ENCODE results near the gene TSSK6.

Gene TSSK6

DNA sequence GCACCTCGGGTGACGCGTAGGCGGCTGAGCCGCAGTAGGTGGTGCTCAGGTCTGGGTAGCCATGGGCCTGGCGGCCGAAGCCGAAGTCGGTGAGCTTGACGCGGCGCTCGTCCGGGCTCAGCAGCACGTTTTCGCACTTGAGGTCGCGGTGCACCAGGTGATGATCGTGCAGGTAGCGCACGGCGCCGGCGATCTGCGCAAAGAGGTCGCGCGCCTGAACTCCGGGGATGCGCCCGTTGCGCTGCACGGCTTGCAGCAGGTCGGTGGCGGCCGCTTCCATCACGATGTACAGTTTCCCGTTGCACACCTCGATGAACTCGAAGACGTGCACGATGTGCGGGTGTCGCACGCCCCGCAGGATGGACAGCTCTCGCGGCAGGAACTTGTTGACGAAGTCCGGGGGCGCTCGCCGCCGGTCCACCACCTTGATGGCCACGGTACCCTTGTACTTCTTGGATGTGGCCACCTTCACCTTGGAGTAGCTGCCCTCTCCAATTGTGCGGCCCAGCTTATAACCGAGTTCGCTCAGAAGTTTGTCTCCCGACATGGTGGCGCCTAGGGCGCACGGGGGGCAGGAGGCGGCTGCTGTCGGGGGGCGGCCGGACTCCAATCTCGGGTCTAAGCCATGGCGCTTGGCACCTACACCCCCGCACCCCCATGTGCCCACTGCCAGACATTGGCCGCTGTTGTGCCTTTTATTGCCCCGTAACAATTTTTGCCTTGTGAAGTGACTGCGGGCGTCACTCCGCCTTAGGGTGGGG lies at the start of gene TSSK6:
TSSK6 (minus strand) TSS at position 668 of the 761 bp plus-strand sequence; CDS start at position 547, 121 bp downstream.
- DNase-seq (ENCODE audit: low read depth), result no peak

DNA sequence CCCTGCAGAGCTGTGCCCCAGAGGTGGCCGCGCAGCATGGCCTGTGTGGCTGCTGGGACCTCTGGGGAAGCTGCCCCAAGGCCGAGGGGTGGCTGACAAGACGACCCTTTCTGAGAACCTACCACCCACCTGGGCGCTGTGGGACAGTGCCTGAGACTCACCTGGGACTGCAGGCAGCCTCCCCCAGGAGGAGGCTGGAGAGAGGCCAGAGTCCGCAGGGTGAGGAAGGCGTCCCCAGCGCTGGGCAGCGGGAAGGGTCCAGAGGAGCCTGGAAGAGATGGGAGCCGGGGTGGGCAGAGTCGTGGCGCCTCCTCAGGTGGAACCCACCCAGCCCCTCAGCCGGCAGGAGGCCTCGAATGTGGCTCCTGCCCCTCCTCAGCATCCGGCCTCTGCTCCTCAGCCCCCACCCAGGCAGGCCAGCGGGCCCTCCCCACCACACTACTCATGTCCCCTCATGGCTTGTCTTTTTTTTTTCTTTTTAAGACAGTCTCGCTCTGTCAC lies 48.0 kb upstream of the TSSK6 start:
- DNase-seq (ENCODE audit: low read depth), result no peak

DNA sequence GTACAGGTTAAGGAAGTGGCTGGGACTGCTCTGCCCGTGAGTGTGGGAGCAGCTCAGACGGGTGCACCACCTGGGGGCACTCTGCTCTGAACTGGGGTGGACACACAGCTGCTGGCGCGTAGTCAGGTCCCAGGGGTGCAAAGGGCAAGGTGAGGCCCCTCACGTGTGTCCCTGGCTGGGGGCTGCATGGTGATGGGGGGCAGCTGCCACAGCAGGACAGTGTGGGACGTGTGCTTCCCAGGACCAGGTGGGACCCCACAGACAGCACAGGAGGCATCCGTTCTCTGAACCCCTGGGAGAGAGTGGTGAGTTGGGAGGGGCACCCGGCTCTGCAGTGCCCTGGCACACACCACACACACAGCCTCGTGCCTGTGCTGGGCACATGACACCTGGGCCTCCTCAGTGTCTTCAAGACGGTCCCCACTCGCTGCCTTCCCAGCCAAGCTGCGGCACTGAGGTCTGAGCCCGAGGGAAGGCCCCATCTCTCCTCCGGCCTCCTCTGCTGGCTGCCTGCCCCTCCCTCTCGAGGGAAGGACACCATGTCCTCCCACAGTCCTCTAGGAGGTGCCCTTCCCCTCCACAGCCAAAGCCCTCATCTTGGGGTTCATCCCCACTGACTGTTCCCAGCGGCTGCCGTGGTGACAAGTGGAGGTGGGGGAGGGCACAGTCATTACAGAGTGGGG lies 47.5 kb upstream of the TSSK6 start:
- no peak for DNase-seq (ENCODE audit: low read depth)

DNA sequence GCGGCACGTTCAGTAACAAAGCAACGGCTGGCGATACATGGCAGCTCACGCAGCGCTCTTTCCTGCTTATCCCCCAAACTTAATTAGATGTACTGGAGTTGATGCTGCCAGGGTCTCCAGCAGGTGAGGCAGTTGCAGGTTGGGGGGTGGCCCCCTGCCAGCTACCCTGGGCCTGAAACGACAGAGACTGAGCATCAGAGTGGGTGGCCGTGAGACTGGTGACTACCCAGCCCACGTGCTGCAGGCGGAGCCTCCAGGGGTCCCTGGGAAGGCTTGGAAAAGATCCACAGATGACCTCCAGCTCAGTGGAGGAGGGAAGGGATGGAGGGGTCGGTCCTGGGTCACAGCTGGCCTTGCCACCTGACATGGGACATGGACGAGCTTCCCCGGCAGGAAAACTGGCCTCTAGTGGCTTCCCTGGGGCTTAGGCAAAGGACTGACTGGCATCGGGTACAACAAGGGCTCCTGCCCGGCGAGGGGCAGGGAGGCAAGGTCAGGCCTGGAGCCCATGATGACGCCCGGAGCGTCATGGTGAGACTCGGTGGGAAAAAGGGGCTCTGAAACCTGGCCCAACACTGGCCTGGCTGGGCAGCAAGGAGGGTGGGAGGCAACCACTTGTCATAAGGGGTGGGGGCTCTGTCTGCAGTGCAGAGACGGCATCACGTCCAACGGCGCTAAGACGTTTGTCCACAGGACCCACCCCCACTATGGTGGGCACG lies 46.8 kb upstream of the TSSK6 start:
- no peak for DNase-seq (ENCODE audit: low read depth)

DNA sequence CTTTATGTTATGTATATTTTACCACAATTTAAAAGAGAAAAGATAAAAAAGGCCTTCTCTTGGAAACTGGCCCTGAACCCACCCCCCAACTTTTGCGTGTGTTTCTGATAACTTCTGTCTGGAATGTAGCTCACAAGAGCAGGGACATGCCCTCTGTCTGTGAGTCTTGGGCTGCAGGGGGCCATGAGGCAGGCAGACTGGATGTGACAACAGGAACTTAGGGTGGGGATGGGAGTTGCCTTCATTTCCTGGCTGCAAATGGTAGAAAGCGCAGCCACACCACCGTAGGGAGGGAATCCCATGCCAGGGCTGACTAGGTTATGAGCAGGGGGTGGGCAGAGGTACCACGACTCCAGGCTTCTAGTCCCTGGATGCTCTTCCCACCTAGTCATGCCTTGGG lies 44.6 kb upstream of the TSSK6 start:
- no peak for DNase-seq (ENCODE audit: low read depth)

DNA sequence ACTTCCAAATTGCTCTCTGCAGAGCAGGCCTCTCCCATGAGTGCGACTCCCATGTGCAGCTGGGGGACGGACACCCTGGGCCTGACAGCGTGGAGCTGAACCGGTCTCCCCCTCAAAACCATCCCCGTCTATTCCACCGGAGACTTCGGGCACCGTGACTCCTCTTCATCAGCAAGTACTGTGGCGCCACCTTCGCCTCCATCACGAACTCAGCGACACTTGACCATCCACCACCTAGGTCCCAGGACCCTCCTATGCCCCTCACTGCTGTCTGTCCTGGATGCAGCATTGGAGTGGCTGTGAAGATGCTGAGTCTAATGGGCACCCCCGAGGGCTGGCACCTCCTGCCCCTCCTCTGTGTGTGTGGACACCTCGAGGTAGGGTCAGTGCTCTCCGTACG lies 43.3 kb upstream of the TSSK6 start:
- no peak for DNase-seq (ENCODE audit: low read depth)

DNA sequence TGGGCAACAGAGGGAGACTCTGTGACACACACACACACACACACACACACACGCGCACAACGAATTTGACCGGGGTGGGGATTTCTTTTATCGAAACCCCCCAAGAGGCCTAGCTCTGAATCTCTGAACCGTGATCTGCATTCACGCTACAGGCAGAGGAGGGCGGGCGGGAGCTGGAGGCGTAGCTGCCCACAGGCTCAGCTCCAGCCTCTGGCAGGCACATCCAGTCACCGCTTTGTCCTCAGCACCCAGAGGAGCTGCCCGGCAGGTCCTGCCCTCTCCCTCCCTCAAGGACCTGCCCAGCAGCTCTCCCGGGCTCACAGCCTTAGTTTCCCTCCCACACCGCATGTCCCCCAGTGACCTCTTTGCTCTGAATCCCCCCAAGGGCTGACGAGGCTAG lies 42.7 kb upstream of the TSSK6 start:
- DNase-seq (ENCODE audit: low read depth), result no peak

DNA sequence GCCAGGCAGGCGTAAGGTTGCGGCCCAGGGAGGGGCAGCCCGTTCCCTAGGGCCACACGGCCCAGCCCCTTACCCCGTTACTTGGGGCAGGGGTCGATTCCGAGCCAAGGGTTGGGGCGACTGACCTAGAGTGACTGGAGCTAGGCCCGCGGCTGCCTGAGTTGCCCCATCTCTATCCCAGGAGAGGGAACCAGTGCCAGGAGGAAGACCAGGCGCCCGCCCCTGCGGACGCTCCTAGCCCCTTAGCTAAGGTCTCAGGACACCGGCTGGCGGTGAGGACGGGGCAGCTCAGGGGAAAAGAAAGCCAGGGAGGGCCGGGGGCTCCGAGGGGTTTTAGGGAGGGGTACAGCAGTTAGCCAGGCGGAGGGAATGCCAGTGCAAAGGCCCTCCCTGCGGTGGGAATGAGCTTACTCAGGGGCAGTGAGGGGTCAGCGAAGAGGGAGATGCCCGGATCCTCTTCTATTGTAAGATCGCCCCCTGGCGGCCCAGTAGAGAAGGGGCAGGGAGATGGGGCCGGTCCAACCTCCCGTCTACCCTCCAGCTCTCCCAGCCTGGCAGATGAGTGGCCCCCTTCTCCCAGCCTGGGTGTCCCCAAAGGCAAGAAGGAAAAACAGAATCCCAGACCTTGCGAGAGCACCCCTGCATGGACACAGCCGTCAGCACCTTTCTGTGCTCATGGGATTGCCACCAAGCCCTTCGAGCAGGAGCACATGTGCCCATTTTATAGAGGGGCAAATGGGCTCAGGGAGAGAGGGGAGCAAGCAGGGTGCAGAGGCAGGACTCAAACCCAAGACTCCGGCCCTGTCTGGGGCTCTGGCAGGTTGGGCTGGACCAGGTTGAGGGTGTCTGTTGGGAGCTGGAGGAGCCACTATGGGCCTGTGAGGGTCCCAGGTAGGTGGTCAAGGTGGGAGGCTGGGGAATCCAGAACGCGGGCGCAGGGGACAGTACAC lies 39.0 kb upstream of the TSSK6 start:
- no peak for DNase-seq (ENCODE audit: low read depth)

DNA sequence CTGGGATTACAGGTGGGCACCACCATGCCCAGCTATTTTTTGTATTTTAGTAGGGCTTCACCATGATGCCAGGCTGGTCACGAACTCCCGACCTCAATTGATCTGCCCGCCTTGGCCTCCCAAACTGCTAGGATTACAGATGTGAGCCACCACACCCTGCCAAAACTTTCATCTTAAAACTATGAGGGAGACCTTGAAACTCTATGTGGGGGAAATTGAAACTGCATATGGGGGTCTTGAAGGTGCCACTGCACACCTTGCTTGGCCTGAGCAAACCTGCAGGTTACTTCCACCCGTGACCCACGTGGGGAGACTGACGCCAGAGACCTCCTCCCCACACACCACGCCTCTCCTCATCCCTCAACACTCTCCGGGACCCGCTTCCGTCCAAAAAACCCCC lies 38.3 kb upstream of the TSSK6 start:
- DNase-seq (ENCODE audit: low read depth), result no peak

DNA sequence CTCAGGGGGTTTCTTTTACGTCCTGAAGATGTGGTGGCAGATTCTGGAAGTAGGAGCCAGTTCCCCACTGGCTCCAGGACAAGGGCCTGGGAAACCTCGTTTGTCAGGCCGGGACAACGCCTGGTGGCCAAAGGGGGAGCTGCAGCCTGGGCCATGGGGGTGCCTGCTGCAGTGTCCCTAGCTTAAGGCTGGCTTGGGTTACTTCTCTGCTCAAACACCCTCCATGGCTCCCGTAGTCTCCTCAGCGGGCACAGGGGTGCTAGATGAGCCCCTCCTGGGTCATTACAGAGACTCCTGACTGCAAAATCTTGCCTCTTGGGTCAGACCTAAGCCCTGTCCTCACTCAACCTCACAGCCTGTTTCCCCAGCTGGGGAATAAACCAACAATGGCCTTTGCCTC lies 37.5 kb upstream of the TSSK6 start:
- no peak for DNase-seq (ENCODE audit: low read depth)

DNA sequence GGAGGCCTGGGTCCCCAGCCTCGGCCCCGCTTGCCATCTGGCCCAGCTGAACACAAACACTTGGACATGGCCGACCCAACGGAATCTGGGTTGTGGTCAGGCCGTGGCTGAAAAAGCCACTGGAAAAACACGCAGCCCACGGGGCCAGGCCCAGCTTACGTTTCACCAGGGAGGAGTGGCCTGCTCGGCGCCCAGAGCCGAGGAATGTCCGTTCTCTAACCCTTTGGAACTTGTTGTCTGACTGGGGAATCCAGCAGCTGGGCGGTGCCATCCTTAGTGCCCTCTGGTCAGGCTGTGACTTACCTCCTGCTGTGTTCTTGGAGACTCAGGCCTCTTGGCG lies 36.5 kb upstream of the TSSK6 start:
- DNase-seq (ENCODE audit: low read depth), result no peak

DNA sequence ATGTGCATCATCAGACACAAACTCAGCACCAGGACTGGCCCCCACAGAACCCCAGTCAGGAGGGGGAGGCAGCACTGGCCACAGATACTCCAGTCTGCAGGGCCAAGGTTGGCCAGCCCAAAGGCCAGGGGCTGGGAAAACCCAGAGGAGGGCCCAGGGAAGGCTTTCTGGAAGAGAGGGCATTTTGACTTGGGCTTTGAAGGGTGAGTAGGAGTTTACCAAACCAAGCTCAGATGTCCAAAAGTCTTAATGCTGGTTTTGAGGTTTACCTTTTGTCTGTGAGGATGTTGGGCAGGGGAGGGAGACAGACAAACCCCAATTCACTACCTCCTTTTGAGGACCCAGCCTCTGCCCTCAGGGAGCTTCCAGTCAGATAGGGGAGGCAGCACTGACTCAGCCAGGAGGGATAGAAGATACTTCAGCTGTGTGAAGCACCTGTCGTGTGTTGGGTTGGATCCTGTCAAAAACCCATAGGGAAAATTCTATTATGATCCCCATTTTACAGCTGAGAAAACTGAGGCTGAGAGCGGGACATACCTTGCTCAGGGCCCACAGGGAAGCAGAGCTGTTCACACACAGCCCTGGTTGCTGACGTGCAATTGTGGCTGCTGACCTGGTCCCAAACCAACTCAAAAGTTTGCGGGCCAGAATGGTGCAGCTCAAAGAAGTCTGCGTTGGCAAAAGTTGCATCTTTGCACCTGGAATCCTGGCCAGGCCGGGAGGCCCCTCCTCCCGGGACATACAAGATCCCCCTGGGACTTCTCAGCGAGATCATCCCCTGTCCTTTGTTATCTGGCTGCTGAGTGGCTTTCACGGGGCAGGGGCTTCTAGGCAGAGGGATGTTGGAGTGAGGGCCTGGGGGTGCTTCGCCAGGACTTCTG lies 35.9 kb upstream of the TSSK6 start:
- DNase-seq (ENCODE audit: low read depth), result no peak

DNA sequence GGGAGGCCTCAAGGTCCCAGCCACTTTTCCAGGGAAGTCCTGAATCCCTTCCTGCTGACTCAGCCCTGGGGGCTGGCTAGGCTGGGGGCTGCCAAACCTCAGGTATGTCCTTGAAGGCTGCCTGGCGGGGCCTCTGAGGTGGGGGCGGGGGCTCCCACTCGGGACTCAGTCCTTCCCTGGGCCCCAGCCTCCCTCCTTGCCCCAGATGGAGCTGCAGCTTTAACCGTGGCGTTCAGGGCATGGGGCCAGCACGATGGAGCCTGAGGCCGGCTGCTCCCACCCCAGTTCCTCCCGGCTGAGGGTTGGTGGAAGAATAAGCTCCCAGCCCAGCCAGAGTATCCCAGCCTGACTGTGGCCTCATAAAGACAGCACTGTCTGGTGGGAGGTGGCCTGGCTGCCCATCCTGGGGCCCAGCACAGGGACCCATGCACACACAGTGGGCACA lies 35.2 kb upstream of the TSSK6 start:
- no peak for DNase-seq (ENCODE audit: low read depth)

DNA sequence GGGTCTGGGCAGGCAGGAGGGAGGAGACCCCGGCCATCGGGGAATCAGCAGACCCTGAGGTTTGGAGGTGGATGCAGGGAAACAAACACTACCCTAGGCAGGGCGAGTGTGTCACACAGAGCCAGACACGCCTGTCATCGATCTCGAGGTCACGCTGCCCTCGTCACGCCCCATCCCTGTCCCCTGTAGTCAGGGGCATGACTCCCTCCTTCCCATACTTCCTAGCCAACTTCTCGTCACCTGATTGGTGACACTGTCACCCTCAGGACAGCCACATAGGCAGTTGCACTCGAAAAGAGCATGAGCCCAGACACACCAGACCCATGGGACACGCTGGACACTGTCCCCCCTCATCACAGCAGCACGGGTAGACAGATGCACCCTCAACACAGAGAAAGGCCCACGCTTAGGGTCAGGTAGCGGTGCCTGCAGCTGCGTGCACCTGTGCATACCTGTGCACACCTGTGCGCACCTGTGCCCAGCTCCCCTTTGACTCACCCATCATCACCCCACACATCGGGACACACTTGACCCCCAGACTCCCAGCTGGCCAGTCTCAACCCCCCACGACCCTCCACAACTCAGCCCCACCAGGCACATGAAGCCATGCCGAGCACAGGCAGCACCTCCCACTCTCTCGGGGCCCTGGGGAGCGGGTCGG lies 34.6 kb upstream of the TSSK6 start:
- no peak for DNase-seq (ENCODE audit: low read depth)

DNA sequence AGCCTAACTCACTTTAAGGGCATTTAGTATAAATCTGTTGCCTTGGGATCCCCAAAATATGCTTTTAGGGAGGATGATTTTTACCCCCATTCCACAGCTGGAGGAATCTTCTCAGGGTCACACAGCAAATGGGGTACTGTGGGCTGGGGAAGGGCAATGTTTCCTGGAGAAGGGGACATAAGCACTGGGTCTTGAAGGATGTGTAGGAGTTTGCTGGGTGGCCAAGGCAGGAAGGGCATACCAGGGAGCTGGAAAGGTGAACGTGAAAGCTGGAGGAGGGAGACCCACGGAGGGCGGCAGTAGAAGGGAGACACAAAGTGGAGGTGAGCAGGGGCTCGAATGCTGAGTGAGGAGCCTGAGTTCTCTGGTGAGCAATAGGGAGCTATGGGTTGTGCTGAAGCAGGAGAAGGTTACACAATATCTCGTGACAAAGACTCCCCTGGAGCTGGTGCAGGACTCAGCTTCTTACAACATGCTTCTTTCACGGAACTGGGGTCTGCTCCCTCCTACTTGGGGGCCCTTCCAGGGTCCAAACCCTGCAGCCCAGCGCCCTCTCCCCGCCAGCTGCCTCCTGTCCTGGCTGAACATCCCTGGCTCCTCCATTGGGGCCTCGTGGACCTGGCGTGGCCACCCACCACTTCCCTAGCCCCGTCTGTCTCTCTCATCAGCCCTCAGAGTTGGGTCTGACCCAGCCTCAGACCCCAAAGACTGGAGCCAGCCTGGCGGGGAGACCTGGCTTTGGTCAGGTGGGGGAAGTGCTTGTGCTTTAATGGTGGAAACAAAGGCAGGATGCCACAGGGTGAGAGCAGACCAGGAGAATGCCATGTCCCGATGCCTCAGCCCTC lies 33.8 kb upstream of the TSSK6 start:
- DNase-seq (ENCODE audit: low read depth), result no peak

DNA sequence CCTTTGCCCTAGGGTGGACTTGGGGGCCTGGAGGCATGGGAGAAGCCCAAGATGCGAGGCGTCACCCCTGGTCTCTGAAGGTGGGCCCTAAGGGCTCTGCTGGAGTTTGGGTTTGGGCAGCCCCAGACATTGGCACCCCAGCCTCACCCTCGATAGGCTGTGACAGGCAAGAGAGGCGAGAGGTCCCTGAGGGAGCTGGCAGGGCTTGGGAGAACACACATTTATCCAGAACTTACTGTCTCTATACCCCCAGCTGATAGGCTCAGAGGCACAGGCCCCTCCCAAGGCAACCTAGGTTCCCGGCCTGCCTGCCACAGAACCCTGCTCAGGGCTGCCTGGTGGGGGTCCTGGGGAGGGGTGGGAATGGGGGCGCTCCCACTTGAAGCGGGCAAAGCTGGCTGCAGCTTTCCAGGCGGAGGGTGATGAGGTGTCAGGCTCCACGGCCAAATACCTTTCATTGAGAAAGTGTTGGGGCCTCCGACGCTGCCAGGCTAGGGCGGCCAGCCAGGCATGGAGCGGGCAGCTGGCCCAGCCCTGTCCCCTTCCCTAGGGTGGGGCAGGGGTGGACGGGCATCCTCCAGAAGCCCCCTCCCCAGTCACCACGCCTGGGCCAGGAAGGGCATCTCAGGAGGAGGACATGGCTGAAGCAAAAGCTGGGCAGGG lies 32.5 kb upstream of the TSSK6 start:
- DNase-seq (ENCODE audit: low read depth), result no peak

DNA sequence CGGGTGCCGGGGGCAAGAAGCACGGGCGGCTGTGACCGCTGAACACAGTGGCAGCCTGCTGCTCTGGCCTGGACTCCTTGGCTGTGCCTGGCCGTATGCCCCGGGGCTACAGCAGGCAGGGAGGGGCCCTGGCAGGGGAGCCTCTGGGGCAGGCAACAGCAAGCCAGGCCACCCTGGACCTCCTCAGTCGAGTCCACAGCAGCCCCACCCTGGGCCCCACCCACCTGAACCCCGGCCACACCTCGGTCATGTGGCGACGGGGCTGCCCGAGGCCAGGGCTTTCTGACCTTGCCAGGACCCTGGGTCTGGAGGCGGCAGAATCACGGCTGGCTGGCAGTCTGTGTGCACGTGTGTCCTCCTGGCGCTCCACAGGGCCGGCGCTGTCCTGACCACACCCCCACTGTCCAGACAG lies 31.4 kb upstream of the TSSK6 start:
- no peak for DNase-seq (ENCODE audit: low read depth)

DNA sequence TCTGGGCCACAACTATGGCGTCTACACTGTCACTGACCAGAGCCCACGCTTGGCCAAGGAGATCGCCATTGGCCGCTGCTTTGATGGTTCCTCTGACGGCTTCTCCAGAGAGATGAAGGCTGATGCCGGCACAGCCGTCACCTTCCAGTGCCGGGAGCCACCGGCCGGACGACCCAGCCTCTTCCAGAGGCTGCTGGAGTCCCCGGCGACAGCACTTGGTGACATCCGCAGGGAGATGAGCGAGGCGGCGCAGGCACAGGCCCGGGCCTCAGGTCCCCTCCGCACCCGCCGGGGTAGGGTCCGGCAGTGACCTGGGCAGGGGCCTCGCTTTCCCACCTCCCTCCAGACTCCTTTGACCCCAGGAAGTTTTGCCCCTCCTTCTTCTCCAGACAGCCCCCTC lies 30.4 kb upstream of the TSSK6 start:
- no peak for DNase-seq (ENCODE audit: low read depth)

All from non-pigmented ciliary epithelial cell (primary cell).